GM10248 (cell line): ENCODE data around the gene CETP.

ENCODE experiments used
- CTCF ChIA-PET: fragments of 300-600 bp; sonication (Branson Sonifier 250); formaldehyde crosslinking; extraction: SDS; loops from one replicate; lab custom pipeline; 2021; ENCODE audit warnings: antibody characterized with exemption; lab: Yijun Ruan, JAX
- POLR2A ChIA-PET: fragments of 350-650 bp; sonication (Branson Sonifier 250); formaldehyde crosslinking; extraction: SDS; loops from one replicate; lab custom pipeline; 2020; ENCODE audit warnings: antibody characterized with exemption; lab: Yijun Ruan, JAX
- DNase-seq: peaks from one replicate; pipeline ENCODE4 v3.0.0; 2012; ENCODE audit errors: extremely low spot score
- CTCF ChIP-seq: IDR thresholded peaks from 2 replicates; pipeline ENCODE4 v1.5.1; 2012; ENCODE audit warnings: mild to moderate bottlenecking, low read depth; ENCODE audit errors: extremely low read depth, missing control alignments, control extremely low read depth

The CETP gene

GRCh38 chr16:56993204-56993603 is 31.5 kb downstream of the CETP start:
- DNase-seq, result no peak
- CTCF ChIA-PET, result interaction anchor here (1.0 to 2.1 kb wide), 4 partner anchors 13 to 52 kb away, joined by 3 to 8 read pairs (median 4); no protein-coding TSS in a partner anchor
- TF ChIP-seq CTCF, result no peak
- POLR2A ChIA-PET, result no interaction called here

- POLR2A ChIA-PET, result no interaction called here
- DNase-seq, result no peak
- CTCF ChIA-PET, result interaction anchor here (0.8 to 1.2 kb wide), 2 partner anchors 28 to 127 kb away, joined by 3 read pairs; no protein-coding TSS in a partner anchor
- TF ChIP-seq CTCF, result no peak
Observed at GRCh38 chr16:56994311-56994710, 32.6 kb downstream of the CETP start.

- ChIA-PET POLR2A (no interaction called here), CTCF (interaction anchor here (0.8 to 1.4 kb wide), 6 partner anchors 10 to 128 kb away, joined by 3 to 8 read pairs (median 4); no protein-coding TSS in a partner anchor)
- TF ChIP-seq CTCF, result no peak
- DNase-seq, result no peak
Observed at GRCh38 chr16:56995136-56995805, 33.5 kb downstream of the CETP start.

GRCh38 chr16:56997264-56997663 is 35.5 kb downstream of the CETP start:
- no peak for TF ChIP-seq CTCF
- ChIA-PET POLR2A (no interaction called here), CTCF (interaction anchor here (1.1 to 1.4 kb wide), 2 partner anchors 9 to 22 kb away, joined by 3 to 5 read pairs; partner anchors contain the start of gene NLRC5)
- DNase-seq, result no peak

GRCh38 chr16:56997931-56998330 is 36.2 kb downstream of the CETP start:
- CTCF ChIA-PET, result interaction anchor here (0.7 to 1.4 kb wide), 4 partner anchors 9 to 34 kb away, joined by 3 to 5 read pairs (median 4); partner anchors contain the start of gene NLRC5
- no peak for DNase-seq
- POLR2A ChIA-PET, result interaction anchor here (0.7 kb wide), 1 partner anchor 67 kb away, joined by 4 read pairs; no protein-coding TSS in a partner anchor
- TF ChIP-seq CTCF, result no peak

GRCh38 chr16:56998352-56998751 is 36.6 kb downstream of the CETP start:
- POLR2A ChIA-PET, result interaction anchor here (0.7 kb wide), 1 partner anchor 67 kb away, joined by 4 read pairs; no protein-coding TSS in a partner anchor

More at GRCh38 chr16:56998352-56998751, 36.6 kb downstream of the CETP start:
- DNase-seq, result no peak
- CTCF ChIA-PET, result interaction anchor here (0.7 to 2.4 kb wide), 5 partner anchors 10 to 34 kb away, joined by 3 to 16 read pairs (median 4); partner anchors contain the start of gene NLRC5
- TF ChIP-seq CTCF, result no peak
